Measurements from ENCODE around the gene DPH7. TPM values are rescaled to one million over a fixed set of nuclear protein-coding genes. Genes with fewer than 3 reads are reported as not detected.

DPH7 gene
- total and polyA plus RNA-seq, 2 of the 8 experiments (the other 6 are each of a cell fraction or from before 2014, with no cell fraction given), result 44.6 to 45.5 TPM

GRCh38 chr9:137613738-137614523 is 35.2 kb upstream of the DPH7 start:
- Histone ChIP-seq H3K79me2 (ENCODE audit: control insufficient read depth in 1 of 2, insufficient read depth in 2 of 2, low read length in 2 of 2) (peaks cover 0 to 16% of the 10 kb centered on the region in 2 experiments; a peak in 2 of 4 replicates), H4K5ac (ENCODE audit: insufficient read length, low read depth, low read length) (no peak overlapping the region), H2BK120ac (replicated peaks; ENCODE audit: low read depth, low read length) (no peak overlapping the region), H3K9me3 (ENCODE audit: insufficient read depth in 2 of 2, low read depth in 1 of 2, low read length in 1 of 2) (no peaks in the 10 kb centered on the region), H3K4me3 (ENCODE audit: extremely low read depth in 1 of 4, insufficient read depth in 2 of 4, low read depth in 3 of 4, low read length in 4 of 4) (no peak overlapping the region), H3K23me2 (ENCODE audit: low read depth, low read length) (peaks cover 2% of the 10 kb centered on the region; the same call in 1 of the 2 replicates), H3K79me1 (ENCODE audit: low read depth, low read length) (peaks cover 5% of the 10 kb centered on the region; the same call in 1 of the 2 replicates), H4K20me1 (replicated peaks in 1 of 2; ENCODE audit: control insufficient read depth in 1 of 2, insufficient read depth in 2 of 2, low read length in 2 of 2) (peaks cover 10 to 21% of the 10 kb centered on the region in 2 experiments), H3K27me3 (replicated peaks in 1 of 4; ENCODE audit: control insufficient read depth in 3 of 4, extremely low read depth in 1 of 4, insufficient read depth in 3 of 4, low read length in 3 of 4) (no peaks in the 10 kb centered on the region), H4K8ac (ENCODE audit: extremely low read depth, insufficient read depth, low read length) (peak overlapping the region; percentile 3; the same call in 1 of the 2 replicates), H2AFZ (ENCODE audit: low read length) (no peak overlapping the region), H3K36me3 (ENCODE audit: control insufficient read depth in 2 of 4, insufficient read depth in 4 of 4, low read length in 3 of 4) (peaks cover 3 to 25% (median 11%) of the 10 kb centered on the region in 4 experiments; a peak in 6 of 8 replicates), H3K27ac (ENCODE audit: low read depth, low read length) (no peak overlapping the region), H2BK20ac (ENCODE audit: low read length) (no peak overlapping the region), H3K14ac (ENCODE audit: insufficient read length) (no peak overlapping the region), H3K4ac (replicated peaks; ENCODE audit: insufficient read length, low read depth, low read length) (no peak overlapping the region), H2BK15ac (ENCODE audit: low read length) (no peak overlapping the region), H4K91ac (replicated peaks; ENCODE audit: insufficient read length, low read length) (peak overlapping the region; percentile 27), H3K4me2 (ENCODE audit: insufficient read depth in 1 of 2, low read depth in 2 of 2, low read length in 2 of 2) (no peak overlapping the region), H3K9ac (replicated peaks in 1 of 4; ENCODE audit: extremely low read depth in 1 of 4, low read depth in 3 of 4, low read length in 3 of 4) (no peak overlapping the region), H2BK12ac (ENCODE audit: low read depth, low read length) (no peak overlapping the region), H2AK5ac (ENCODE audit: low read depth, low read length) (no peak overlapping the region), H3K4me1 (replicated peaks in 1 of 4; ENCODE audit: control insufficient read depth in 3 of 4, insufficient read depth in 4 of 4, low read length in 3 of 4) (peaks cover 0 to 9% (median 5%) of the 10 kb centered on the region in 4 experiments; a peak in 4 of 7 replicates), H3K56ac (replicated peaks; ENCODE audit: insufficient read length, low read depth, low read length) (no peak overlapping the region), H3K23ac (ENCODE audit: insufficient read length) (no peak overlapping the region), H3K18ac (ENCODE audit: extremely low read depth, low read length) (no peak overlapping the region), H2BK5ac (ENCODE audit: low read depth, low read length) (no peak overlapping the region)
- ChIA-PET CTCF (ENCODE audit: partially characterized antibody) (interaction anchor here (0.6 to 2.4 kb wide), 3 partner anchors 12 to 32 kb away, joined by 3 to 14 read pairs (median 4); no protein-coding TSS in a partner anchor), POLR2A (ENCODE audit: partially characterized antibody) (interaction anchor here (0.8 to 1.7 kb wide), 3 partner anchors 11 to 61 kb away, joined by 3 to 4 read pairs (median 3); no protein-coding TSS in a partner anchor)
- DNase-seq (ENCODE audit: low read depth in 1 of 2, low spot score in 2 of 2) (no peak), FAIRE-seq (no peak)
- WGBS, 2 experiments (ENCODE audit: extremely low coverage in 1 of 2, insufficient coverage in 1 of 2, insufficient read length in 1 of 2, insufficient replicate concordance in 2 of 2, low coverage in 1 of 2, low lambda C conversion rate in 2 of 2, missing lambda C conversion rate in 1 of 2), result 96% methylated on average over 25 of the region's 27 CpGs; no CpG with 5 or more reads in 1 of the 2 experiments
- TF ChIP-seq USF2 (IDR thresholded peaks at IDR 0.05; ENCODE audit: low read length), result no peak
- no peak for TF ChIP-seq JUND (IDR thresholded peaks at IDR 0.05; ENCODE audit: low read length)
- TF ChIP-seq NRF1 (IDR thresholded peaks at IDR 0.05; ENCODE audit: low read depth, low read length), result no peak
- no peak for TF ChIP-seq CREB1 (IDR thresholded peaks at IDR 0.05)
- no peak for TF ChIP-seq CBX8 (IDR thresholded peaks at IDR 0.05; ENCODE audit: borderline replicate concordance, low read depth, low read length)
- no peak for TF ChIP-seq POLR2A (IDR thresholded peaks at IDR 0.05; ENCODE audit: control extremely low read depth in 1 of 2, low read depth in 2 of 2, low read length in 2 of 2)
- no peak for TF ChIP-seq EP300 (IDR thresholded peaks at IDR 0.05; ENCODE audit: borderline replicate concordance in 1 of 2, low read depth in 2 of 2, low read length in 2 of 2)
- TF ChIP-seq POLR2AphosphoS5 (IDR thresholded peaks at IDR 0.05; ENCODE audit: low read depth, low read length), result no peak
- TF ChIP-seq SUZ12 (IDR thresholded peaks at IDR 0.05; ENCODE audit: low read length), result no peak
- TF ChIP-seq CTBP2 (IDR thresholded peaks at IDR 0.05; ENCODE audit: borderline replicate concordance, insufficient read depth, insufficient read length, low read length), result no peak
- TF ChIP-seq BACH1 (IDR thresholded peaks at IDR 0.05; ENCODE audit: low read length), result no peak
- no peak for TF ChIP-seq ASH2L (IDR thresholded peaks at IDR 0.05; ENCODE audit: low read length)
